G401 (cell line): ENCODE measurements around the gene ADGRL1. TPM values are rescaled to one million over a fixed set of nuclear protein-coding genes. Genes with fewer than 3 reads are reported as not detected.
"Not testable (repeated sequence)": the region's sequence is repeated elsewhere in the genome, so short reads cannot be mapped to it uniquely, and the experiment has no call there.

Source experiments
- DNase-seq: peaks from one replicate; pipeline ENCODE4 v3.0.0-alpha.2; 2015; ENCODE audit warnings: low spot score
- in situ Hi-C: cut with HindIII; loops from 2 replicates; pipeline ENCODE4 v1.10.0; 2016; ENCODE audit warnings: low sequenced_read_pairs, mixed read lengths
- total RNA-seq: library from RNA; depleted of rRNA; stranded (reverse); fragments of >200 nt; shearing (Covaris generic); gene quantifications from 2 replicates; pipeline ENCODE4 v1.2.3, GENCODE V29; 2014; rRNA removed

The ADGRL1 gene
- 18.5 and 20.5 TPM in 2 replicates for total RNA-seq

- peak; percentile 52 for DNase-seq
- in situ Hi-C loops, result not testable (repeated sequence)
These were observed at the start of gene ADGRL1 for GRCh38 chr19:14205452-14206287. TSS of gene ADGRL1 (minus strand) at chr19:14206169. CDS start at chr19:14183602, 22,567 bp downstream.

DNA sequence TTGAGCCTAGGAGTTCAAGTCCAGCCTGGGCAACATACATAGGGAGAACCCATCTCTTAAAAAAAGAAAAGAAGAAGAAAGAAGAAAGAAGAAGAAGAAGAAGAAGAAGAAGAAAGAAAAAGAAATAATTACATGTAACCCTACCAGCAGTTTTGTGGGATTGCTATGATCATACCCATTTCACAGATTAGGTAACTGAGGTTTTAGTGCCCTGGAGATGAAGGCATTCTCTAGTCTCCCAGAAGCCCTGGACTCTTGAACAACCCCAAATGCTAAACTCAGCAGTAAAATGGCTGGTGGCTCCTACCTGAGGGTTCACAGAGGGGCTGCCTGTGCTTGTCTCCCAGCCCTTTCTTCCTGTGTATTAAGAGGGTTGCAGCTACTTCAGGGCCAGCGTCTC, 49.3 kb upstream of the ADGRL1 start:
- in situ Hi-C loops, DNase-seq: not testable (repeated sequence)

GRCh38 chr19:14253822-14254599, 48.0 kb upstream of the ADGRL1 start:
- DNase-seq, result peak; percentile 56
- in situ Hi-C loops, result not testable (repeated sequence)

DNA sequence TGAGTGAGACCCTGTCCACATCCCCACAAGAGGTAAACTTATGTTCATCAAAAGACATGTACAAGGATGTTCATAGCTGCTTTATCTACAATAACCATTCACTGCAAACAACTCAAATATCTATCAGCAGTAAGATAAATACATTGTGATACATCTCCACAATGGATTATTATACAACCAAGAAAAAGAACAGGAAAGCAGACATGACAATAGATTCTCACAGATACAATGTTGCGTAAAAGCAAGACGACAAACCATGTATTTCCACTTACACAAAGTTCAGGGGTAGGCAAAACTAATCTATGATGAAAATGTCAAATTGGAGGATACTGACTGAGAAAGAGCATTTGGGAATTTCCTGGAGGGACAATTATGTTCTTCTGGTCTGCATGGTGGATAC, 46.2 kb upstream of the ADGRL1 start:
- DNase-seq, in situ Hi-C loops: not testable (repeated sequence)

DNA sequence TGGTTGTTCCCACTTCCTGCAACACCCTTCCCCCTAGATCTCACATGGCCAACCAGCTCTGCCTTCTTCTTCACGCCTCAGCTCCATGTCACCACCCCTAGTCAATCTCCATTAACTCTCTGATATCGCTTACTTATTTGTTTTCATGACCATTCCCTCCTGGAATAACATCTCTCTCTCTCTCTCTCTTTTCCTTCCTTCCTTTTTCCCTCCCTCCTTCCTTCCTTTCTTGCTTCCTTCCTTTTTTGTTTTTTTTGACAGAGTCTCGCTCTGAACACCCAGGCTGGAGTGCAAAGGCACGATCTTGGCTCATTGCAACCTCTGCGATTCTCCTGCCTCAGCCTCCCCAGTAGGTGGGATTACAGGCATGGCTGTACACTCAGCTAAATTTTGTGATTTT, 44.9 kb upstream of the ADGRL1 start:
- DNase-seq, result no peak
- in situ Hi-C loops, result no loop called here

GRCh38 chr19:14250315-14250714, 44.3 kb upstream of the ADGRL1 start:
- in situ Hi-C loops, DNase-seq: not testable (repeated sequence)

- in situ Hi-C loops, result not testable (repeated sequence)
These were observed 43.9 kb upstream of the ADGRL1 start for GRCh38 chr19:14249891-14250290.

DNA sequence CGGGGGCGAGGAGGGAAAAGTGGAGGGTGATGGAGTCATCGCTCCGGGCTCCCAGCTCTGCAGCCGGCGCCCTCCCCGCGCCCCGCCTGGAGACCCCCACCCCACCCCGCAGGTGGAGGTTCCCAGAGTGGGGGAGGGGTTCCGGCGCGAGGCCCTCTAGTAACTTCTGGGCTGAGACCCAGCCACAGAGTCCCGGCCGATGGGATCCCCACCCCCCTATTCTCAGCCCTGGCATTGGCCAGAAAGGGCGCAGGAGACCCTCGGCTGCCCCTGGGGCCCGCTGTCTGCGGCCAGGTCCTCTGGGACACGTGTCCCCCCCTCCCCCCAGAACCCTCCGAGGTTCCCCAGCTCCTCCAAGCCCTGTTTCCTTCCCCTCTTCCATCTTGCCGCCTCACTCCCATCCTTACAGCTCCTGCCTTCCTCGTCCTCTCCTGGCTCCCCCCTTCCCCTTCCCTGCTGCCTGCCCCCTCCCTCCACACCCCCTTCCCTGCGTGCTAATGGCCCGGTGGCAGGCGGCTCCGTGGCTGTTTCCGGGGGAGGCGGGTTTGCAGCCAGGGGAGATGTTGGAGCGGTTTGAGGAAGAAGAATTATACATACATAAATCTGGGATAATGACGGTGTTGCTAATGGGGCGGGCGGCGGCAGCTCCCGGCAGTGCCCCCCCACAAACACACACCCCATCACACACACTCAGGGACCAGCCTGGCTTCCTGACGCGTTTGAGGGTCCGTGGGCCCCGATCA, 43.2 kb upstream of the ADGRL1 start:
- peak; percentile 65 for DNase-seq
- in situ Hi-C loops, result not testable (repeated sequence)

More at GRCh38 chr19:14249891-14250290, 43.9 kb upstream of the ADGRL1 start:
- DNase-seq, result not testable (repeated sequence)

- in situ Hi-C loops, result no loop called here
These were observed 42.6 kb upstream of the ADGRL1 start for GRCh38 chr19:14248578-14249011.

GRCh38 chr19:14247548-14248471, 41.8 kb upstream of the ADGRL1 start:
- DNase-seq, result peak; percentile 56
- in situ Hi-C loops, result not testable (repeated sequence)

More at GRCh38 chr19:14248578-14249011, 42.6 kb upstream of the ADGRL1 start:
- DNase-seq, result peak; percentile 90

GRCh38 chr19:14247205-14247547, 41.2 kb upstream of the ADGRL1 start:
- in situ Hi-C loops, DNase-seq: not testable (repeated sequence)

GRCh38 chr19:14244393-14244792, 38.4 kb upstream of the ADGRL1 start:
- in situ Hi-C loops, DNase-seq: not testable (repeated sequence)

GRCh38 chr19:14243718-14244117, 37.7 kb upstream of the ADGRL1 start:
- DNase-seq, in situ Hi-C loops: not testable (repeated sequence)

- in situ Hi-C loops, result no loop called here
- no peak for DNase-seq
These were observed 31.3 kb upstream of the ADGRL1 start for GRCh38 chr19:14237014-14237941.

DNA sequence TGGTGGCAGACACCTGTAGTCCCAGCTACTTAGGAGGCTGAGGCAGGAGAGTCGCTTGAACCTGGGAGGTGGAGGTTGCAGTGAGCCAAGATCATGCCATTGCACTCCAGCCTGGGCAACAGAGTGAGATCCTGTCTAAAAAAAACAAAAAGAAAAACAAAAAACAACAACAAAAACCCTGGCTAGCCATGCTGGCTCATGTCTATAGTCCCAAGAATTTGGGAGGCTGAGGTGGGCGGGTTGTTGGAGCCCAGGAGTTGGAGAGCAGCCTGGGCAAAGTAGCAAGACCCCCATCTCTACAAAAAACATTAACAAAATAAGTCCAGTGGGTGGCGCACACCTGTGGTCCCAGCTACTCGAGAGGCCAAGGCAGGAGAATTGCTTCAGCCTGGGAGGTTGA, 27.0 kb upstream of the ADGRL1 start:
- DNase-seq, in situ Hi-C loops: not testable (repeated sequence)

GRCh38 chr19:14228446-14229071, 22.6 kb upstream of the ADGRL1 start:
- in situ Hi-C loops, DNase-seq: not testable (repeated sequence)

DNA sequence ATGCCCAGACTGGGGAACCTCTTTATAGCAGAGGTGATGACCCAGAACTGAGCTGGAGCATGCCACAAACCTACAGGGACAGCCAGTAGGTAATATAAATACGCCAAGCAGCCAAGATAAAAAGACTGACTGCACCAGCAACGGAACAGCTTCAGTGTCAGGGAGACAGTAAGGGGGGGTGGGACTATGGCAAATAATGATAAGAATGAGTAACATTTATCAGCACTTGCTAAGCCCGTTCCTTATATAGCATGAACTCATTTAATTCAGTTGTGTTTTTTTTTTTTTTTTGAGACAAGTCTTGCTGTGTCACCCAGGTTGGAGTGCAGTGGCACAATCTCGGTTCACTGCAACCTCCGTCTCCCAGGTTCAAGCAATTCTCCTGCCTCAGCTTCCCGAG, 20.5 kb upstream of the ADGRL1 start:
- in situ Hi-C loops, DNase-seq: not testable (repeated sequence)
